HL-60 (cell line): ENCODE data around the gene TSHZ2.
"Not testable (repeated sequence)": the region's sequence is repeated elsewhere in the genome, so short reads cannot be mapped to it uniquely, and the experiment has no call there.

Experiments used
- DNase-seq, 2 experiments: peaks; one replicate each; pipeline ENCODE4 v3.0.0-alpha.2; 2010 to 2020; ENCODE audit warnings: low read depth in 1 of 2, low spot score in 1 of 2
- H3K27ac ChIP-seq: fragments of 250-450 bp; sonication (Bioruptor Pico); replicated peaks from 2 replicates; pipeline ENCODE4 v1.5.1; 2020; ENCODE audit warnings: mild to moderate bottlenecking, moderate library complexity
- H3K27me3 ChIP-seq: fragments of 250-450 bp; sonication (Bioruptor Pico); 2 replicates; pipeline ENCODE4 v1.5.1; 2021; ENCODE audit warnings: mild to moderate bottlenecking, moderate library complexity; ENCODE audit not compliant: insufficient read depth, poor library complexity, severe bottlenecking
- H3K4me3 ChIP-seq: replicated peaks from 2 replicates; pipeline ENCODE4 v1.5.1; 2011; ENCODE audit warnings: mild to moderate bottlenecking, control low read depth, low read length; ENCODE audit not compliant: insufficient read depth
- CTCF ChIP-seq: IDR thresholded peaks from one replicate; pipeline ENCODE4 v1.5.1; 2011; ENCODE audit warnings: low read length, control low read depth, inconsistent platforms; ENCODE audit not compliant: insufficient read depth
- GABPA ChIP-seq: IDR thresholded peaks from 2 replicates; pipeline ENCODE4 v1.6.1; 2012; ENCODE audit warnings: low read depth
- POLR2AphosphoS5 ChIP-seq: IDR thresholded peaks from 2 replicates; pipeline ENCODE4 v1.6.1; 2012; ENCODE audit warnings: low read depth
- REST ChIP-seq: IDR thresholded peaks from 2 replicates; pipeline ENCODE4 v1.6.1; 2012; ENCODE audit warnings: low read depth; ENCODE audit not compliant: insufficient replicate concordance
- SPI1 ChIP-seq: IDR thresholded peaks from 2 replicates; pipeline ENCODE4 v1.6.1; 2012; ENCODE audit warnings: low read depth, mild to moderate bottlenecking, borderline replicate concordance

The TSHZ2 gene

GRCh38 chr20:53529658-53530057, 557.5 kb downstream of the TSHZ2 start:
- TF ChIP-seq CTCF (no peak), REST (no peak), GABPA (no peak), SPI1 (no peak), POLR2AphosphoS5 (no peak)
- no peak overlapping the region for H3K4me3 ChIP-seq
- no peak overlapping the region for H3K27ac ChIP-seq
- DNase-seq: no peak
- no peaks in the 10 kb centered on the region for H3K27me3 ChIP-seq

- DNase-seq: no peak
- H3K4me3 ChIP-seq: no peak overlapping the region
- TF ChIP-seq REST (no peak), SPI1 (no peak), POLR2AphosphoS5 (no peak), GABPA (no peak), CTCF (no peak)
- H3K27me3 ChIP-seq: no peaks in the 10 kb centered on the region
- no peak overlapping the region for H3K27ac ChIP-seq
Observed at GRCh38 chr20:53530440-53530839, 558.3 kb downstream of the TSHZ2 start.

GRCh38 chr20:53532654-53533312, 560.6 kb downstream of the TSHZ2 start:
- H3K27ac ChIP-seq: peak overlapping the region; percentile 37; the same call in 1 of the 2 replicates
- DNase-seq: peak in 1 of 2 experiments; percentile 64
- not testable (repeated sequence) for H3K27me3 ChIP-seq, H3K4me3 ChIP-seq
- TF ChIP-seq POLR2AphosphoS5 (peak; percentile 41; the same call in 1 of the 2 replicates), SPI1 (peak; percentile 100), REST (peak; percentile 27)
